ENCODE results near the gene CNDP1.

DNA sequence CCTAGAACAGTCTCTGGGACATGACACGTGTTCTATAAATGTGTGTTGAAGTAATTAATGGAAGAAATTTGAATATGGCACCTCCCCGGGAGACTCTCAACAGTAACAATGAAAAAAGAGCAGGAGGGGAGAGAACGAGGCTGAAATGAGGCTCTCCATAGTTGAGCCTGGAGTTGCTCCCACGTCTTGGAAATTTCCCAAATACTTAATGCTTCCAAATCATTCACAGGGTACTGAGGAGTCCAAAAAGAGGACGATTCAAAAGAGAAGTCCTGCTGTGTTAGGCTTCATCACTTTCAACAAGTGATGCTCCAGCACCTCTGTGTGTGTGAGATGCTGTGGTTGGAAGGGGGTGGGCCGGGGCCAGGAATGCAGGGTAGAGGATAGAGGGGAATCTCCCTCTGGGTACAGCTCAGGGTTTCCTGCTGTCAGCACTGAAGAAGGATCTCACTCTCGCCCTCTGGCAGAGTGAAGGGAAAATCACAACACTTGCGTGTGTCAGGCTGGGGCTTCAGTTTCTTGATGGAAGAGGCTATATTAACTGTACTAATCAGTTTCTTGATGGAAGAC, 45.3 kb downstream of the CNDP1 start:
- TF ChIP-seq, protein P1, sequence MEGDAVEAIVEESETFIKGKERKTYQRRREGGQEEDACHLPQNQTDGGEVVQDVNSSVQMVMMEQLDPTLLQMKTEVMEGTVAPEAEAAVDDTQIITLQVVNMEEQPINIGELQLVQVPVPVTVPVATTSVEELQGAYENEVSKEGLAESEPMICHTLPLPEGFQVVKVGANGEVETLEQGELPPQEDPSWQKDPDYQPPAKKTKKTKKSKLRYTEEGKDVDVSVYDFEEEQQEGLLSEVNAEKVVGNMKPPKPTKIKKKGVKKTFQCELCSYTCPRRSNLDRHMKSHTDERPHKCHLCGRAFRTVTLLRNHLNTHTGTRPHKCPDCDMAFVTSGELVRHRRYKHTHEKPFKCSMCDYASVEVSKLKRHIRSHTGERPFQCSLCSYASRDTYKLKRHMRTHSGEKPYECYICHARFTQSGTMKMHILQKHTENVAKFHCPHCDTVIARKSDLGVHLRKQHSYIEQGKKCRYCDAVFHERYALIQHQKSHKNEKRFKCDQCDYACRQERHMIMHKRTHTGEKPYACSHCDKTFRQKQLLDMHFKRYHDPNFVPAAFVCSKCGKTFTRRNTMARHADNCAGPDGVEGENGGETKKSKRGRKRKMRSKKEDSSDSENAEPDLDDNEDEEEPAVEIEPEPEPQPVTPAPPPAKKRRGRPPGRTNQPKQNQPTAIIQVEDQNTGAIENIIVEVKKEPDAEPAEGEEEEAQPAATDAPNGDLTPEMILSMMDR (IDR thresholded peaks at IDR 0.05; ENCODE audit: borderline replicate concordance, extremely low read depth, low read length, poor library complexity, severe bottlenecking): no peak
- TF ChIP-seq EZH2 (IDR thresholded peaks at IDR 0.05; ENCODE audit: borderline replicate concordance, low read depth, low read length, severe bottlenecking): no peak
